B cell (primary cell): ENCODE measurements around the gene MEGF11. TPM values are rescaled to one million over a fixed set of nuclear protein-coding genes. Genes with fewer than 3 reads are reported as not detected.

Experiments
- ATAC-seq: fragments of 200-7000 bp; cut with Tn5 transposase; one replicate; pipeline ENCODE4 v1.10.0; 2021; ENCODE audit warnings: low read depth, mild to moderate bottlenecking, moderate number of reproducible peaks, moderate library complexity
- CTCF ChIA-PET: fragments of 350-600 bp; sonication (Branson Sonifier 250); formaldehyde crosslinking; loops from one replicate; lab custom pipeline; 2021; ENCODE audit warnings: antibody characterized with exemption, inconsistent platforms; lab: Charles Lee
- POLR2A ChIA-PET: fragments of 350-600 bp; sonication (Branson Sonifier 250); formaldehyde crosslinking; loops from one replicate; lab custom pipeline; 2021; ENCODE audit warnings: antibody characterized with exemption; lab: Charles Lee
- DNase-seq: peaks from one replicate; pipeline ENCODE4 v3.0.0; 2013
- H2AFZ ChIP-seq: 2 replicates; pipeline ENCODE4 v1.6.1; 2012; ENCODE audit warnings: mild to moderate bottlenecking, low read depth, low read length; ENCODE audit not compliant: insufficient read depth, poor library complexity, severe bottlenecking
- H3K27ac ChIP-seq, 2 donors: 1 replicate in 1 of 2; 2 replicates in 1 of 2; pipeline ENCODE4 v1.5.1; 2012 to 2013; ENCODE audit warnings: low read length in 2 of 2, mild to moderate bottlenecking in 2 of 2, moderate library complexity in 1 of 2
- H3K27me3 ChIP-seq, 4 experiments: fragments of 200-600 bp in 1 of 4; sonication (generic) in 1 of 4; replicated peaks in 1 of 4; 1 replicate in 2 of 4; 2 replicates in 2 of 4; pipeline versions ENCODE4 v1.6.1 to v1.7.0; 2013 to 2016; ENCODE audit warnings: low read length in 3 of 4, mild to moderate bottlenecking in 2 of 4, mixed read lengths in 1 of 4, moderate library complexity in 1 of 4; ENCODE audit not compliant: insufficient read depth in 4 of 4, control insufficient read depth in 3 of 4; ENCODE audit errors: control extremely low read depth in 1 of 4
- H3K36me3 ChIP-seq, 2 experiments: replicated peaks in 1 of 2; 1 replicate in 1 of 2; 2 replicates in 1 of 2; pipeline versions ENCODE4 v1.6.1 to v1.7.1; 2013; ENCODE audit warnings: low read length in 1 of 2; ENCODE audit not compliant: insufficient read depth in 2 of 2, control insufficient read depth in 1 of 2; ENCODE audit errors: control extremely low read depth in 1 of 2, extremely low read depth in 1 of 2
- H3K4me1 ChIP-seq, 2 donors: fragments of 200-600 bp in 1 of 2; sonication (generic) in 1 of 2; 1 replicate in 1 of 2; 2 replicates in 1 of 2; pipeline versions ENCODE4 v1.5.1 to v1.6.1; 2013 to 2017; ENCODE audit warnings: low read length in 2 of 2; ENCODE audit not compliant: control insufficient read depth in 2 of 2, insufficient read depth in 2 of 2
- H3K4me2 ChIP-seq: replicated peaks from 2 replicates; pipeline ENCODE3; 2012; ENCODE audit warnings: mild to moderate bottlenecking, low read depth, low read length; ENCODE audit not compliant: poor library complexity, severe bottlenecking
- H3K4me3 ChIP-seq, 5 experiments: fragments of 200-600 bp in 1 of 5; sonication (generic) in 1 of 5; 1 replicate in 3 of 5; 2 replicates in 2 of 5; pipeline versions ENCODE4 v1.5.1 to v1.7.0; 2011 to 2016; ENCODE audit warnings: low read length in 4 of 5, mild to moderate bottlenecking in 4 of 5, low read depth in 2 of 5, control low read depth in 1 of 5, moderate library complexity in 1 of 5; ENCODE audit not compliant: insufficient read depth in 1 of 5; ENCODE audit errors: control extremely low read depth in 1 of 5, extremely low read depth in 1 of 5
- H3K79me2 ChIP-seq: fragments of 200-600 bp; sonication (generic); one replicate; pipeline ENCODE4 v1.6.0; 2016; ENCODE audit warnings: low read length; ENCODE audit not compliant: control insufficient read depth, insufficient read depth
- H3K9ac ChIP-seq: fragments of 200-600 bp; sonication (generic); 2 replicates; pipeline ENCODE4 v1.6.1; 2017; ENCODE audit warnings: mild to moderate bottlenecking, low read length, moderate library complexity
- H3K9me3 ChIP-seq, 3 donors: one replicate each; pipeline versions ENCODE4 v1.6.1 to v1.7.1; 2013; ENCODE audit warnings: low read length in 2 of 3; ENCODE audit not compliant: control insufficient read depth in 2 of 3, insufficient read depth in 1 of 3; ENCODE audit errors: control extremely low read depth in 1 of 3
- H4K20me1 ChIP-seq: 2 replicates; pipeline ENCODE4 v1.6.0; 2012; ENCODE audit warnings: mild to moderate bottlenecking, low read length; ENCODE audit not compliant: insufficient read depth, control insufficient read depth, poor library complexity, severe bottlenecking
- H3K27ac Mint-ChIP-seq: one replicate; pipeline ENCODE4 v1.8.0; 2021; ENCODE audit warnings: mixed read lengths
- H3K27me3 Mint-ChIP-seq: one replicate; pipeline ENCODE4 v1.8.0; 2021; ENCODE audit warnings: mixed read lengths
- H3K4me1 Mint-ChIP-seq: one replicate; pipeline ENCODE4 v1.8.0; 2021; ENCODE audit warnings: mixed read lengths
- H3K4me3 Mint-ChIP-seq: one replicate; pipeline ENCODE4 v1.8.0; 2021; ENCODE audit warnings: mixed read lengths
- H3K9me3 Mint-ChIP-seq: one replicate; pipeline ENCODE4 v1.8.0; 2022; ENCODE audit warnings: mixed read lengths; ENCODE audit not compliant: insufficient read depth
- CTCF ChIP-seq: fragments of 200-600 bp; IDR thresholded peaks from one replicate; pipeline ENCODE4 v1.8.0; 2022; ENCODE audit warnings: antibody characterized with exemption, mild to moderate bottlenecking
- EZH2 ChIP-seq: IDR thresholded peaks from 2 replicates; pipeline ENCODE4 v1.6.1; 2012; ENCODE audit warnings: borderline replicate concordance, low read depth, mild to moderate bottlenecking, moderate library complexity, low read length; ENCODE audit not compliant: insufficient read depth, poor library complexity, severe bottlenecking
- WGBS: methylation state at CpG from one replicate; pipeline ENCODE4 v1.1.5; 2013; ENCODE audit warnings: missing lambda C conversion rate; ENCODE audit not compliant: insufficient coverage; 5-methylcytosine and 5-hydroxymethylcytosine counted together
- intact Hi-C: fragments of 100-400 bp; cut with micrococcal nuclease; formaldehyde crosslinking; loops from one replicate; pipeline ENCODE4 v1.10.0; 2022
- polyA plus RNA-seq: library from polyadenylated mRNA; depleted of rRNA; stranded (reverse); fragments of >200 nt; gene quantifications from 2 replicates; pipeline ENCODE4 v1.2.3, GENCODE V29; 2012
- total RNA-seq, 2 donors: library from RNA; stranded (reverse); fragments of 120-200 nt in 1 of 2; gene quantifications; 1 replicate in 1 of 2; 2 replicates in 1 of 2; pipeline versions ENCODE4 v1.2.3 to v1.2.4, GENCODE V29; 2013 to 2022

MEGF11 gene
- total and polyA plus RNA-seq, 2 donors (not counting 1 experiment from before 2014, with no cell fraction given) = 0.04 to 0.34 TPM

DNA sequence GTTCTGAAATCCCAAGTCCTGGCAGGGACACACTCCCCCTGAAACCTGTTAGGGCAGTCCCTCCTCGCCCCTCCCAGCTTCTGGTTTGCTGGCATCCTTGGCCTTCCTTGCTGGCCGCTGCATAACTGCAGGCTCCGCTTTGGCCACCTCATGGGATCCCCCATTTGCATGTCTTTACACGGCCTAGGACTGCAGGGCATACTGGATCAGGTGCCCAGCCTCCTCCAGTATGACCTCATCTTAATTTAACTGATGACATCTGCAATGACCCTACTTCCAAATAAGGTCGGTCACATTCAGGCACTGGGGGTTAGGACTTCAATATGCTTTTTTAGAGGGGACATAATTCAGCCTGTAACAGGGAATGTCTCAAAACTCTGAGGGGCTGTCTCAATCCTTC is 210.9 kb downstream of the MEGF11 start:
- ATAC-seq (no peak), DNase-seq (no peak)
- H3K27me3 Mint-ChIP-seq = peaks cover 48% of the 10 kb centered on the region
- no peak overlapping the region for H3K27ac ChIP-seq
- no peak overlapping the region for H3K4me2 ChIP-seq
- no peak overlapping the region for H2AFZ ChIP-seq
- H3K27me3 ChIP-seq = peaks cover 0 to 12% (median 1%) of the 10 kb centered on the region in 4 experiments
- ChIA-PET POLR2A (no interaction called here), CTCF (no interaction called here)
- no peaks in the 10 kb centered on the region for H3K4me1 Mint-ChIP-seq
- H3K9me3 ChIP-seq = peaks cover 0 to 6% (median 0%) of the 10 kb centered on the region in 3 donors
- TF ChIP-seq CTCF = no peak
- TF ChIP-seq EZH2 = no peak
- no peaks in the 10 kb centered on the region for H3K9me3 Mint-ChIP-seq
- H3K27ac Mint-ChIP-seq = no peak overlapping the region
- no peaks in the 10 kb centered on the region for H4K20me1 ChIP-seq
- no peaks in the 10 kb centered on the region for H3K79me2 ChIP-seq
- H3K4me3 Mint-ChIP-seq = no peak overlapping the region
- H3K9ac ChIP-seq = no peak overlapping the region
- no peaks in the 10 kb centered on the region for H3K36me3 ChIP-seq
- WGBS = 82% methylated on average over 4 of the region's 5 CpGs
- no peaks in the 10 kb centered on the region for H3K4me1 ChIP-seq
- intact Hi-C loops = no loop called here
- H3K4me3 ChIP-seq = no peak overlapping the region

DNA sequence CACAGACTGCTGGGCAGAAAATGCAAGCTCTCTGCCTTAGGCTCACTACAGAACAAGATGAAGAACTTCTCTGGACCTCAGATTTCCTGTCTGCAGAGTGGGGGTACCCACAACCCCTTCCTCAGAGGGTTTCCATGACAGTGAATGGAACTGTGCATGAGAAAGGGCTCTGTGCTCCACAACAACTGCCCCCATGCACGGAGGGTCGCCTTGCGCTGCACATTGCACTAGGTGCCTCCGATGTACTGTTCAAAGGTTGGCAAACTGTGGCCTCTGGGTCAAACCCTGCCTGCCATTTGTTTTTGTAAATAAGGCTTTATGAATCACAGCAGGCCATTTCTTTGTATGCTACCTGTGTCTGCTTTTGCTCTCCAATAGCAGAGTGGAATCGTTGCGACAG is 212.3 kb downstream of the MEGF11 start:
- no peaks in the 10 kb centered on the region for H4K20me1 ChIP-seq
- H3K79me2 ChIP-seq = no peaks in the 10 kb centered on the region
- no peak overlapping the region for H3K27ac ChIP-seq
- POLR2A ChIA-PET = no interaction called here
- no peak overlapping the region for H3K4me3 Mint-ChIP-seq
- intact Hi-C loops = no loop called here
- WGBS = 90% methylated on average over 4 of the region's 6 CpGs
- peaks cover 0 to 6% (median 0%) of the 10 kb centered on the region in 3 donors for H3K9me3 ChIP-seq
- no peaks in the 10 kb centered on the region for H3K4me1 ChIP-seq
- no peak overlapping the region for H3K27ac Mint-ChIP-seq
- peaks cover 57% of the 10 kb centered on the region for H3K27me3 Mint-ChIP-seq
- no peaks in the 10 kb centered on the region for H3K4me1 Mint-ChIP-seq
- H3K4me3 ChIP-seq = no peak overlapping the region
- H3K4me2 ChIP-seq = no peak overlapping the region
- peaks cover 0 to 15% (median 1%) of the 10 kb centered on the region in 4 experiments for H3K27me3 ChIP-seq
- TF ChIP-seq CTCF = no peak
- TF ChIP-seq EZH2 = no peak
- CTCF ChIA-PET = no interaction called here
- H2AFZ ChIP-seq = no peak overlapping the region
- ATAC-seq = no peak
- no peaks in the 10 kb centered on the region for H3K36me3 ChIP-seq
- no peaks in the 10 kb centered on the region for H3K9me3 Mint-ChIP-seq
- H3K9ac ChIP-seq = no peak overlapping the region
- no peak for DNase-seq
